ENCODE data around the gene TBL2.
"Not testable (repeated sequence)": the region's sequence is repeated elsewhere in the genome, so short reads cannot be mapped to it uniquely, and the experiment has no call there.

The TBL2 gene

GRCh38 chr7:73606801-73607691 is 28.7 kb upstream of the TBL2 start:
- peak; percentile 38 to 72 (median 50) for DNase-seq

GRCh38 chr7:73605601-73606220 is 27.3 kb upstream of the TBL2 start:
- DNase-seq: no peak

GRCh38 chr7:73602721-73603651 is 24.6 kb upstream of the TBL2 start:
- no peak for DNase-seq

- no peak for DNase-seq
Measured at GRCh38 chr7:73599916-73600315, 21.5 kb upstream of the TBL2 start.

GRCh38 chr7:73599151-73599882 is 20.9 kb upstream of the TBL2 start:
- DNase-seq: no peak

GRCh38 chr7:73597978-73598782 is 19.8 kb upstream of the TBL2 start:
- DNase-seq: no peak

GRCh38 chr7:73596191-73597065 is 18.0 kb upstream of the TBL2 start:
- no peak for DNase-seq

- DNase-seq: no peak
Measured at GRCh38 chr7:73595358-73595757, 17.0 kb upstream of the TBL2 start.

- no peak for DNase-seq
Measured at GRCh38 chr7:73593207-73594045, 15.0 kb upstream of the TBL2 start.

GRCh38 chr7:73586911-73587310 is 8.5 kb upstream of the TBL2 start:
- no peak for DNase-seq

GRCh38 chr7:73585196-73585595 is 6.8 kb upstream of the TBL2 start:
- DNase-seq: no peak

- DNase-seq: no peak
Measured at GRCh38 chr7:73582664-73583202, 4.4 kb upstream of the TBL2 start.

GRCh38 chr7:73581006-73581405 is 2.6 kb upstream of the TBL2 start:
- DNase-seq: not testable (repeated sequence)

- no peak for DNase-seq
Measured at GRCh38 chr7:73577627-73578341, 595 bp downstream of the TBL2 start.

- no peak for DNase-seq
Measured at GRCh38 chr7:73573791-73574190, 4.6 kb downstream of the TBL2 start.

GRCh38 chr7:73573276-73573675 is 5.1 kb downstream of the TBL2 start:
- no peak for DNase-seq

GRCh38 chr7:73572767-73573186 is 5.6 kb downstream of the TBL2 start:
- DNase-seq: no peak

- DNase-seq: no peak
Measured at GRCh38 chr7:73570977-73571376, 7.4 kb downstream of the TBL2 start.

GRCh38 chr7:73570521-73570920 is 7.9 kb downstream of the TBL2 start:
- DNase-seq: no peak
